VCaP (cell line): Measurements from ENCODE around the gene SDK2.

ENCODE experiments used
- H3K27ac ChIP-seq: fragments of 450-650 bp; 2 replicates; pipeline ENCODE4 v1.5.1; 2017
- TF ChIP-seq, protein P1 (sequence below): fragments of 450-650 bp; conservative IDR thresholded peaks from 2 replicates; pipeline ENCODE4 v1.5.1; 2017; ENCODE audit warnings: mild to moderate bottlenecking, moderate library complexity

SDK2 gene

GRCh38 chr17:73605444-73605843, 38.8 kb downstream of the SDK2 start:
- H3K27ac ChIP-seq, result no peak overlapping the region
- TF ChIP-seq, protein P1, sequence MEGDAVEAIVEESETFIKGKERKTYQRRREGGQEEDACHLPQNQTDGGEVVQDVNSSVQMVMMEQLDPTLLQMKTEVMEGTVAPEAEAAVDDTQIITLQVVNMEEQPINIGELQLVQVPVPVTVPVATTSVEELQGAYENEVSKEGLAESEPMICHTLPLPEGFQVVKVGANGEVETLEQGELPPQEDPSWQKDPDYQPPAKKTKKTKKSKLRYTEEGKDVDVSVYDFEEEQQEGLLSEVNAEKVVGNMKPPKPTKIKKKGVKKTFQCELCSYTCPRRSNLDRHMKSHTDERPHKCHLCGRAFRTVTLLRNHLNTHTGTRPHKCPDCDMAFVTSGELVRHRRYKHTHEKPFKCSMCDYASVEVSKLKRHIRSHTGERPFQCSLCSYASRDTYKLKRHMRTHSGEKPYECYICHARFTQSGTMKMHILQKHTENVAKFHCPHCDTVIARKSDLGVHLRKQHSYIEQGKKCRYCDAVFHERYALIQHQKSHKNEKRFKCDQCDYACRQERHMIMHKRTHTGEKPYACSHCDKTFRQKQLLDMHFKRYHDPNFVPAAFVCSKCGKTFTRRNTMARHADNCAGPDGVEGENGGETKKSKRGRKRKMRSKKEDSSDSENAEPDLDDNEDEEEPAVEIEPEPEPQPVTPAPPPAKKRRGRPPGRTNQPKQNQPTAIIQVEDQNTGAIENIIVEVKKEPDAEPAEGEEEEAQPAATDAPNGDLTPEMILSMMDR, result no peak

- TF ChIP-seq, protein P1, result no peak
- no peak overlapping the region for H3K27ac ChIP-seq
Observed at GRCh38 chr17:73604476-73604875, 39.8 kb downstream of the SDK2 start.

DNA sequence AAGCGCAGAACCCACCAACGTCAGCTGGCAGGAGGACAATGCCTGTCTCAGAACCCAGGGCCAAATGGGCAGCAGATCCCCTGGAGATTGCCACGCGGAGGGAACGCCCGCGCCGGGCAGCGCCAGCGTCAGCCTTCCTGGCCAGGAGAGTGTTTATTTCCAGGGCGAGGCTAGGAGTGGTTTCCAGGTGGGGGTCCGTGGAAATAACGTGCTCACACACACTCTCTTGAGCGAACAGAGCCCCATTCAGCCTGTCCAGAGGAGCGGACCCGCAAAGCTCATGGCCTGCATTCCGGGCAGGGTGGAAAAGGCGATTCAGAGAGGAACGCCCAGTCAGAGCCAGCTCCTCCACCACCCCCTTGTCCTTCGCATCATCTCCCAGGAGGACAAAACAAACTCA, 40.3 kb downstream of the SDK2 start:
- TF ChIP-seq, protein P1, result no peak
- no peak overlapping the region for H3K27ac ChIP-seq

- H3K27ac ChIP-seq, result no peak overlapping the region
- TF ChIP-seq, protein P1, result no peak
Observed at GRCh38 chr17:73600103-73600871, 44.0 kb downstream of the SDK2 start.

GRCh38 chr17:73599599-73599998, 44.6 kb downstream of the SDK2 start:
- H3K27ac ChIP-seq, result no peak overlapping the region
- TF ChIP-seq, protein P1, result no peak

DNA sequence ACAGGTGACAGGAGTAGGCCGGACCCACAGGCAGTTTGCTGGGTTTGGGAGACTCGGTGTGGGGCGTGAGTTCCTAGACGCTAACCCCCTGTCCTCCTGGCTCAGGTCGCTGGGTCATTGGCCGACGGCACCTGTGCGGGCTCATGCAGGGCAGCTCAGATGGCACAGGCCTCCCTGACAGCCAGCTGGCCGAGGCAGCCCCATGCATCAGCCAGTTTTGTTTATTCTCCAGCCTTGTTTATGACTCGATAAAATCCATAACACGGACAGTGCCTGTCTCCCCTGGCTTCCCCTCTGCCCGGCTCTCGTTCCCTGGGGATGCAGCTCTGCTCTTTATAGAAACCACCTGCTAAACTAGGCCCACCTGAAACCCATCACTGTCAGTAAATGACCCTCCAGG, 46.0 kb downstream of the SDK2 start:
- TF ChIP-seq, protein P1, result no peak
- no peak overlapping the region for H3K27ac ChIP-seq

DNA sequence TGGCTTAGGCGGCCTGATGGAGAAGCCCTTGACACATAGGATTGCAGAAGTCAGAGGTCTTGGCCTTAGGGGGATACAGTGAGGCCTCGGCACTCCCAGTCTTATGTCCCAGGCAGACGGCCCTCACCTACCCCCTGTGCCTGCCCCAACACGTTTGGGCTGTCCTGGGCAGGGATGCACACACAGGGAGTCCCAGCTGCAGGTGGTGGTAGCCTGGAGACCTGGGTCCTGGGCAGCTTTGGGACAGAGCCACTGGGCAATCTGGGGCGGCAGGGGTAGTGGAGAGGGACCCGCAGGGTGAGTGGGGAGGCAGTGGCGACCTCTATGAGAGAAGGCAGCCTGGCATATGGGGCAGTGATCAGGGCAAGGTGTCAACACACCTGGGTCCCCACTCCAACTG, 48.3 kb downstream of the SDK2 start:
- no peak overlapping the region for H3K27ac ChIP-seq
- TF ChIP-seq, protein P1, result no peak; the same call in 1 of the 2 replicates
